Subcutaneous adipose tissue (tissue), 4 donors: ENCODE results near the gene SPEM2. TPM values are rescaled to one million over a fixed set of nuclear protein-coding genes. Genes with fewer than 3 reads are reported as not detected.

ENCODE experiments used
- CTCF ChIP-seq: fragments of 450-650 bp; IDR thresholded peaks from one replicate; pipeline ENCODE4 v1.5.1; 2016; ENCODE audit warnings: low read depth, mild to moderate bottlenecking, control low read depth, antibody characterized with exemption, moderate library complexity
- total RNA-seq, 4 donors: library from RNA; depleted of rRNA; stranded (reverse); fragments of >200 nt; gene quantifications; one replicate each; pipeline ENCODE4 v1.1.0, GENCODE V29; 2016

The SPEM2 gene
- total RNA-seq, 4 donors from 2014 or later, result not detected

- TF ChIP-seq CTCF, result no peak
Observed at GRCh38 chr17:7417056-7417655, 8.3 kb upstream of the SPEM2 start.

GRCh38 chr17:7418472-7419152, 6.8 kb upstream of the SPEM2 start:
- no peak for TF ChIP-seq CTCF

GRCh38 chr17:7419819-7420610, 5.4 kb upstream of the SPEM2 start, which contains the start of gene SPEM1:
Gene SPEM1, plus strand, starts transcription at chr17:7420324. Its CDS starts 61 bp downstream, at chr17:7420385.
- no peak for TF ChIP-seq CTCF

GRCh38 chr17:7421186-7421585, 4.2 kb upstream of the SPEM2 start:
- no peak for TF ChIP-seq CTCF

- no peak for TF ChIP-seq CTCF
Observed at GRCh38 chr17:7423679-7424078, 1.7 kb upstream of the SPEM2 start.

- no peak for TF ChIP-seq CTCF
Observed at GRCh38 chr17:7425756-7426155, 340 bp downstream of the SPEM2 start.
